GM10266 (cell line): Measurements from ENCODE around the gene PTPRCAP.
A peak's percentile ranks its signal among the peaks of the same experiment; 100 is the strongest.

Experiments
- DNase-seq: peaks from one replicate; pipeline ENCODE4 v3.0.0; 2012; ENCODE audit errors: extremely low spot score
- CTCF ChIP-seq: IDR thresholded peaks from 2 replicates; pipeline ENCODE4 v1.5.1; 2012; ENCODE audit warnings: mild to moderate bottlenecking, low read depth; ENCODE audit not compliant: control insufficient read depth, insufficient read depth; ENCODE audit errors: missing control alignments

PTPRCAP gene

GRCh38 chr11:67389477-67389876 lies 48.0 kb downstream of the PTPRCAP start:
- DNase-seq = no peak
- TF ChIP-seq CTCF = peak; percentile 80

- DNase-seq = no peak
- TF ChIP-seq CTCF = no peak
Measured at GRCh38 chr11:67387518-67387917, 50.0 kb downstream of the PTPRCAP start.

- TF ChIP-seq CTCF = no peak
- DNase-seq = no peak
Measured at GRCh38 chr11:67387069-67387468, 50.4 kb downstream of the PTPRCAP start.
